NCI-H1930 (cell line): ENCODE measurements around the gene TEAD3.

Experiments used
- DNase-seq, 2 experiments: peaks; one replicate each; lab custom pipeline; 2025; lab: John Stamatoyannopoulos, UW

TEAD3 gene

GRCh38 chr6:35512740-35513139 lies 15.9 kb upstream of the TEAD3 start, which contains the start of gene TULP1:
Gene TULP1 (minus strand): TSS chr6:35512896. CDS start chr6:35512858, 38 bp downstream.
- no peak for DNase-seq

GRCh38 chr6:35512006-35512405 lies 15.1 kb upstream of the TEAD3 start:
- no peak for DNase-seq

DNA sequence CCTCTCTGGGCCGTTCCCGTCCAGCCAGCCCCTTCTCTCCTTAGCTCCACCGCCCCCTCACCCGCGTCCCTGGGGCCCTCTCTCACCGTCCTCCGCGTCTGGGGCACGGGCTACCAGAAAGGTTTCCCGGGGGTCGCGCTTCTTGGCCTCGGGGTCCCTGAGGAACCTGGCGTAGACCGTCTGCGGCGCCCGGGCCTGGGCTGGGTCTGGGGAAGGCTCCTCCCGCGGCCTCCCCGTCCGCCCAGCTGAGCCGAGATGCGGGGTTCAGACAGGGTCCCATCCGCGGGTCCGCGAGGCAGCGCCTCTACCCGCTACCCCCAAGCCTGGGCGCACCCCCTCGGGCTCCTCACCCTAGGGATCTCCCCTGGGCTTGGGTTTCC lies 14.7 kb upstream of the TEAD3 start:
- DNase-seq = no peak

- DNase-seq = no peak
These were observed 14.2 kb upstream of the TEAD3 start for GRCh38 chr6:35510916-35511561.

DNA sequence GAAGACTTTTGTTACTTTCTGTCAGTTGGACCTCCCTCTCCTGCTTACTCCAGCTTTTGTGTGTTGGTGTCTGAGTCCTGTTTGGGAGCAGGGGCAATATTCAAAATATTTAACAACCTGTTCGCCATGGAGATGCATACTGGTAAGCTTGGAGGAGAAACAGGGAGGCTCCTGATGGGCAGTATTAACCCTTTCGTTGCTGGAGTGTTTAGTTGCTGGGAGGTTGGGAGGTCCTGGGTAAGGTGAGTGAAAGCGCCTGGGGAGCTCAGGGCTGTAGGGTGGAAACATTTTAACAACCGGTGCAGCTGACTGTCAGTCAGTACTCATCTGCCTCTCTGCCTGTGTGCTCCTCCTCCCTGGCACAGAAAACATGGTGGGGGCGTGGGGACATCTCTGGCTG lies 11.7 kb upstream of the TEAD3 start:
- no peak for DNase-seq

- no peak for DNase-seq
These were observed 11.1 kb upstream of the TEAD3 start for GRCh38 chr6:35508027-35508426.

DNA sequence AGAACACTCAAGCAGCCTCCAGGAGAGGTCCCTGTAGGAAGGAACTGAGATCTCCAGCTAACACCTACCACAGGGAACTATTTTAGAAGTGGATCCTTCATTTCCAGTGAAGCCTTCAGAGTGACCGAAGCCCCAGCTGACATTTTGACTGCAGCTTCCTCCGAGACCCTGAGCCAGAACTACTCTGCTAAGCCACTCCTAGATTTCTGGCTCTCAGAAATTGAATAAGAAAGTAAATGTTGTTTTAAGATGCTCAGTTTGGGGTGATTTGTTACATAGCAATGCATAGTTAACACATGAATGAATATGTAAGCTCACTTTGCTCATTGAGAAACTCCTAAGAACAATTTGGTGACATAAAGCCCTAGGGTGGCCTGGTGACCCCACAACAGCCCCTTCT lies 10.3 kb upstream of the TEAD3 start:
- DNase-seq = no peak

GRCh38 chr6:35506536-35506935 lies 9.7 kb upstream of the TEAD3 start:
- no peak for DNase-seq

DNA sequence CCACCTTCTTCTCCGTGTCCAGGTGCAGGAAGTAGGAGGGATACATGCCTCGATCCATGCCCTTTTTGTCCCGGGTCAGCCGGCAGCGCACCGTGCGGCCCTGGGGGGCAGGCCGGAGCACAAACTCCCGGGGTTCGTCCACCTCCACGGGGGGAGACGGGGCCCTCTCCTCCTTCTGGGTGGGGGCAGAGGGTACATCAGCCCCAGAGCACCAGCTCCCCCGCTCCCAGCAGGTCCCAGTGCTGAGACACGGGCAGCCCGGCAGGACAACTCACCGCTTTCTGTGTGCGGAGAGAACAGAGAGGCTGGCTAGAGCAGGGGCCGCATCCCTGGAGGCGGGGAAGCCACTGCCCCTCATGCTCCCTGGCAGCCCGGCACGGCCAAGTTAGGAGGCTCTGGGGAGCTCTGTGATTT lies 9.1 kb upstream of the TEAD3 start:
- DNase-seq = no peak

DNA sequence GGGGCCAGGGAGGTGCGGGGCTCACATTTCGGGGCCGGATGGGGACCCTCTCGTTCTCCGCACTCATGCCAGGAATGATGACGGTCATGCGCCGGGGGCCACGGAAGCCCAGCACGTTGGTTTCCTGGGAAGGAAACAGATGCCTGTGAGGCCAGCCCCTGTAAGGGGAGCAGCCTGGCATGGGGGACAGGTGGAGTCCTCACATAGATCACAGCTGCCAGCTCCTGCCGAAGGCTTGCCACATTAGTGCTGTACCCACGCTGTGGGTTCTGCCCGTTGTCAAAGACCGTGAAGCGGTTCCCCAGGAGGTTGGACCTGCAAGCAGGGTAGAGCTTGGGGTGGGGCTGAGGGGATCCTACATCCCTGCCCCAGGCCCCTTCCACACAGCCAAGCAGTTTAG lies 6.7 kb upstream of the TEAD3 start:
- no peak for DNase-seq

GRCh38 chr6:35501784-35502183 lies 4.9 kb upstream of the TEAD3 start:
- DNase-seq = no peak

GRCh38 chr6:35500782-35501181 lies 3.9 kb upstream of the TEAD3 start:
- no peak for DNase-seq

DNA sequence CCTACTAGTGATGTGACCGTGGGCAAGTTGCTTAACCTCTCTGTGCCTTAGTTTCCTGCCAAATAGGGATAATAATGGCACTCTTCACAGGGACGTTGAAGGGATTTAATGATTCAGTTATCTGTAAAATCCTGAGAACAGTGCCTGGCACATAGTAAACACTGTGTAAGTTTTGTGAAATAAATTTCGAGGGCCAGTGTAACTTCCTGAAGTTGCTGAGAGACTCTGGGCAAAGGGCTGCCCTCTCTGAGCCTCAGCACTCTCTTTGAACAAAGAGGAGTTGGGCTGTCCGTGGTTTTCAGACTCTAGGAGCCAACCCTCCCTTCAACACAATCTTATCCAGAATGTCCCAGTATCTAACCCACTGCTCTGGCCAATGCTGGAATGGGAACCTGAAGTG lies 2.5 kb upstream of the TEAD3 start:
- no peak for DNase-seq

DNA sequence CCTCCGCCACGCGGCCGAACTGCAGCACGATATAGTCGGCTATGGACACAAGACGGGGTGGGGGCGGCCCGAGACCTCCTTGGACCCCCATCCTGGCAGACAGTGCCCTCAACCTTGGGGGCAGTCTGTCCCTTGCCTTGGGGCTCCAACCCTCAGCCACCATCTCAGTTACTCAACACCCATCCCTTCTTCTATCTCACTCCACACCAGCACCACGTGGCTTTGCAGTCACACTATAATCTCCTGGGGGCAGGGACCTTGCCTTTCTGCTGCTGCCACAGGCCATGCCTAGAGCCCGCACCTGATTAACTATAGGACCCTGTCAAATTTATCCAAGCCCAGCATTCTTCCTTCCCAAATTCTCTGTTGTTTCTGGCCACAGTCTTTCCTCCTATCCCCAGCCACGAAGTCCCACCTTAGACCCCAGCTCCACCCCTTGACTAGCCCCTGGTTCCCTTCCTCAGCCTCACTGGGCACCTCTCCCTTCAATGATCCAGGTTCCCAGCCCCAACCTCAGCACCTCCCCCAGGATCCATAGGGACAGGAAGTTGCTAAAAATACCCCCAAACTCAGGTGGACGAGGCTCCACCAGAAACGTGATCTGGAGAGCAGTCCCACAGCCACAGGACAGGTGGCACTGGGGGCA lies 1.7 kb upstream of the TEAD3 start:
- DNase-seq = no peak

- no peak for DNase-seq
These were observed 917 bp upstream of the TEAD3 start for GRCh38 chr6:35497571-35498421.

DNA sequence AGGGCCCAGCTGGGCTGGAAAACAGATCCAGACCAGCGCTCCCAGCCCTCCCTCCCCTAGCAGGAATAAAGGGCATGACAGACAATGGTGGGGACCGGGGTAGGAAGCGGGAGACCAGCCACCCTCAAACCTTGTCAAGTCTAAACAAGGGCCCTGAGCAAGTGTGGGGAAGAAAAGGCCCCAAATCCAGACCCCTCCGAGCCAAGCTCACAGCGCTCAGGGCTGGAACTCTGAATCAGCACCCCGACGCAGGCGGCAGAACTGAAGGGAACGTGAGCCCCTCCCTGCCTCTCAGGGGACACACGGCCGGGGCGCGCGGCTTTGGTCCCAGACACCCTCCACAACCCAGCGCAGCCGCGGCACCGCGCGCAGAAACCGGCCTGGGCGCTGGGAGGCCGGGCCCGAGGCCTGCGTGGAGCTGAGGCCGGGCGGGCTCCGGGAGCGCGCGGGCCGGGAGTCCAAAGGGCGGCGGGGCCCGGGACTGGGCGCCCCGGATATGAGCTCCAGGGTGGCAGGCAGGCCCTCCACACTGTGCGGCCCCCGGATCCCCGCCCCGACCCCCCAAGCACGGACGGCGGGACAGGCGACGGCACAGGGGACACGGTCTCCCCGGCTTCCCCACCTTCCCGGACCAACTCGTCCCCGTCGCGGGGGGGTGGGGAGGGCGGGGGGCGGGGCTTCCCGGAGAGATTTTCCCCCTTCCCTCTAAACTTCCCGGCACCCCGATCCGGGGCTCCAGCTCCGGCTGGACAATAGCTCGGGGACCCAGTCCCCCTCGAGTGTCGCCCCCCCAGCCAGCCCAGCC lies 641 bp downstream of the TEAD3 start:
- no peak for DNase-seq

- no peak for DNase-seq
These were observed 1.4 kb downstream of the TEAD3 start for GRCh38 chr6:35495258-35496035.

DNA sequence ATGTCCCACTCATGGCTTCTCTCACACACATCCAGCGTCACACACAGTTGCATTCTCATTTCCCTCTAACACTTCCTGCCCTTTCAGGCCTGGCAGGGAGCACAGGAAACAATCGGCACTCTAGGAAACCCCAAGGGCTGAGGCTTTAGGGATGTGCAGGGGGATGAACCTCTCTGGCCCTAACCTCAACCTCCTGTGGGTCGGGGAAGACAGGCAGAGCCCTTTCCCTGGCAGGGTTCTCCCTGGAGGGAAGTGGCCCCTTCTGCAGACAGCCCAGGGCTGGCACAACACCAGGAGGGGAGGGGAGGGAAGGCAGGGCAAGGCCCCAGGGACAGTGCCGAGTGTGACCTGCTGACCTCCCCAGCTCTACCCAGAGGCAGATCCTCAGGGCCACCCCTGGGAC lies 2.7 kb downstream of the TEAD3 start:
- DNase-seq = no peak

DNA sequence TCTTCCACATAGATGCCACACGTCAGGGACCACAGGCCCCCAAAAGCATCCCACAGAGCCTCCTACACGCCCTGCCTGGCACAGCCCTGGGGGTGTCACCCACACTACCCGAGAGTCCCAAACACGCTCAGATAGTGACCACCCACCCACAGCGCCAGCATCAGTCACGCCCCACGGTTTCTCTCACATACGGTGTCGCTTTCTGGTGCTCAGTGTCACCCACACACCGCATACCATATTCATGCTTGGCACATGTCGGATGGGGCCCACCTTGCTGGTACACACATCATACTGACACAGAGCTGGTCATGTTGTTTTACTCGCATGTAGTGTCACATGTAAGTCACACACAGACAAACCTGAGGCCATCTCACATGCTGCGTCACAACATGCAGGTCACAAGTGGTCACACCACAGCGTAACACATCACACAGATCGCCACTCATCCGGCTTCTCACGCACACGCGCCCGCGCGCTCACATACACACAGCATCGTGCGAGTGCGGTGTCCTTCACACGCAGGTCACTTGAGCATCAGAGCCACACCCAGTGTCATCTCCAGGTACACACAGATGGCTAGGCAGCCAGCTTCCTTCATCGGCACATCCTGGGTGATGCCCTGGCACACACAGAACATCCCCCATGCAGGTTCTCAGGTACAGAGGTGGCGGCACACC lies 3.4 kb downstream of the TEAD3 start:
- no peak for DNase-seq

- no peak for DNase-seq
These were observed 4.0 kb downstream of the TEAD3 start for GRCh38 chr6:35492974-35493284.
